Vagina (tissue), 2 donors: ENCODE measurements around the gene SETD4. TPM values are rescaled to one million over a fixed set of nuclear protein-coding genes. Genes with fewer than 3 reads are reported as not detected.

Experiments used
- DNase-seq, 2 donors: peaks; one replicate each; pipeline ENCODE4 v3.0.0-alpha.2; 2017; ENCODE audit errors: extremely low spot score in 2 of 2
- H3K27ac ChIP-seq: fragments of 200-600 bp; sonication (generic); one replicate; pipeline ENCODE4 v1.5.1; 2019
- H3K27me3 ChIP-seq: fragments of 200-600 bp; sonication (generic); one replicate; pipeline ENCODE4 v1.5.1; 2019
- H3K36me3 ChIP-seq, 2 donors: fragments of 200-600 bp; sonication (generic); one replicate each; pipeline ENCODE4 v1.5.1; 2017 to 2019
- H3K4me1 ChIP-seq: fragments of 200-600 bp; sonication (generic); one replicate; pipeline ENCODE4 v1.5.1; 2019
- H3K4me3 ChIP-seq, 2 donors: fragments of 200-600 bp; sonication (generic); 1 replicate in 1 of 2; 2 replicates in 1 of 2; pipeline ENCODE4 v1.5.1; 2016 to 2019
- H3K9me3 ChIP-seq: fragments of 200-600 bp; sonication (generic); one replicate; pipeline ENCODE4 v1.5.1; 2019
- POLR2A ChIP-seq, 2 donors: fragments of 450-650 bp; IDR thresholded peaks; one replicate each; pipeline ENCODE4 v1.6.1; 2017; ENCODE audit warnings: antibody characterized with exemption in 2 of 2, mild to moderate bottlenecking in 2 of 2, moderate library complexity in 2 of 2
- POLR2AphosphoS5 ChIP-seq, 2 donors: sonication (generic); formaldehyde crosslinking; IDR thresholded peaks; one replicate each; pipeline ENCODE4 v1.9.0; 2017; ENCODE audit warnings: antibody characterized with exemption in 2 of 2, mild to moderate bottlenecking in 2 of 2, low read depth in 1 of 2; ENCODE audit not compliant: insufficient read depth in 1 of 2
- intact Hi-C: fragments of 100-400 bp; cut with DNase I; formaldehyde crosslinking; loops from one replicate; pipeline ENCODE4 v1.15.1; 2023
- total RNA-seq: library from RNA; depleted of rRNA; stranded (reverse); fragments of >200 nt; gene quantifications from one replicate; pipeline ENCODE4 v1.2.3, GENCODE V29; 2016
- TF ChIP-seq, protein P1 (sequence below), 3 experiments: fragments of 450-650 bp in 2 of 3; fragments of 200-600 bp in 1 of 3; sonication (generic) in 1 of 3; IDR thresholded peaks; one replicate each; pipeline ENCODE4 v1.5.1; 2017 to 2019; ENCODE audit warnings: antibody characterized with exemption in 3 of 3, mild to moderate bottlenecking in 2 of 3, moderate library complexity in 2 of 3

Gene SETD4
- total RNA-seq, 1 donor from 2014 or later = 28.7 TPM

- no peaks in the 10 kb centered on the region for H3K4me1 ChIP-seq
- H3K27me3 ChIP-seq = no peaks in the 10 kb centered on the region
- no peak for DNase-seq
- peaks cover 0 to 68% of the 10 kb centered on the region in 2 donors for H3K36me3 ChIP-seq
- no peak overlapping the region for H3K4me3 ChIP-seq
- no peaks in the 10 kb centered on the region for H3K9me3 ChIP-seq
- no peak overlapping the region for H3K27ac ChIP-seq
- intact Hi-C loops = no loop called here
- TF ChIP-seq POLR2AphosphoS5 (IDR thresholded peaks at IDR 0.05; ENCODE audit: insufficient read depth in 1 of 2, low read depth in 1 of 2) (no peak), POLR2A (IDR thresholded peaks at IDR 0.05) (no peak)
Observed at GRCh38 chr21:36039861-36040260, 20.5 kb downstream of the SETD4 start.

GRCh38 chr21:36038701-36039497 is 21.4 kb downstream of the SETD4 start:
- H3K27me3 ChIP-seq = no peaks in the 10 kb centered on the region
- H3K9me3 ChIP-seq = no peaks in the 10 kb centered on the region
- H3K4me1 ChIP-seq = no peaks in the 10 kb centered on the region
- TF ChIP-seq, protein P1, sequence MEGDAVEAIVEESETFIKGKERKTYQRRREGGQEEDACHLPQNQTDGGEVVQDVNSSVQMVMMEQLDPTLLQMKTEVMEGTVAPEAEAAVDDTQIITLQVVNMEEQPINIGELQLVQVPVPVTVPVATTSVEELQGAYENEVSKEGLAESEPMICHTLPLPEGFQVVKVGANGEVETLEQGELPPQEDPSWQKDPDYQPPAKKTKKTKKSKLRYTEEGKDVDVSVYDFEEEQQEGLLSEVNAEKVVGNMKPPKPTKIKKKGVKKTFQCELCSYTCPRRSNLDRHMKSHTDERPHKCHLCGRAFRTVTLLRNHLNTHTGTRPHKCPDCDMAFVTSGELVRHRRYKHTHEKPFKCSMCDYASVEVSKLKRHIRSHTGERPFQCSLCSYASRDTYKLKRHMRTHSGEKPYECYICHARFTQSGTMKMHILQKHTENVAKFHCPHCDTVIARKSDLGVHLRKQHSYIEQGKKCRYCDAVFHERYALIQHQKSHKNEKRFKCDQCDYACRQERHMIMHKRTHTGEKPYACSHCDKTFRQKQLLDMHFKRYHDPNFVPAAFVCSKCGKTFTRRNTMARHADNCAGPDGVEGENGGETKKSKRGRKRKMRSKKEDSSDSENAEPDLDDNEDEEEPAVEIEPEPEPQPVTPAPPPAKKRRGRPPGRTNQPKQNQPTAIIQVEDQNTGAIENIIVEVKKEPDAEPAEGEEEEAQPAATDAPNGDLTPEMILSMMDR (IDR thresholded peaks at IDR 0.05) = no peak
- TF ChIP-seq POLR2A (IDR thresholded peaks at IDR 0.05) (no peak), POLR2AphosphoS5 (IDR thresholded peaks at IDR 0.05; ENCODE audit: insufficient read depth in 1 of 2, low read depth in 1 of 2) (no peak)
- intact Hi-C loops = no loop called here
- H3K36me3 ChIP-seq = peaks cover 0 to 68% of the 10 kb centered on the region in 2 donors
- H3K4me3 ChIP-seq = no peak overlapping the region
- no peak for DNase-seq
- no peak overlapping the region for H3K27ac ChIP-seq

- TF ChIP-seq POLR2A (IDR thresholded peaks at IDR 0.05) = no peak
- TF ChIP-seq, protein P1 (IDR thresholded peaks at IDR 0.05) = no peak
- TF ChIP-seq POLR2AphosphoS5 (IDR thresholded peaks at IDR 0.05; ENCODE audit: insufficient read depth in 1 of 2, low read depth in 1 of 2) = no peak
- DNase-seq = no peak
- H3K36me3 ChIP-seq = peaks cover 0 to 52% of the 10 kb centered on the region in 2 donors
- no peak overlapping the region for H3K4me3 ChIP-seq
- no peaks in the 10 kb centered on the region for H3K27me3 ChIP-seq
- H3K27ac ChIP-seq = no peak overlapping the region
- no peaks in the 10 kb centered on the region for H3K4me1 ChIP-seq
- intact Hi-C loops = no loop called here
- H3K9me3 ChIP-seq = no peaks in the 10 kb centered on the region
Observed at GRCh38 chr21:36035381-36035791, 24.9 kb downstream of the SETD4 start.

DNA sequence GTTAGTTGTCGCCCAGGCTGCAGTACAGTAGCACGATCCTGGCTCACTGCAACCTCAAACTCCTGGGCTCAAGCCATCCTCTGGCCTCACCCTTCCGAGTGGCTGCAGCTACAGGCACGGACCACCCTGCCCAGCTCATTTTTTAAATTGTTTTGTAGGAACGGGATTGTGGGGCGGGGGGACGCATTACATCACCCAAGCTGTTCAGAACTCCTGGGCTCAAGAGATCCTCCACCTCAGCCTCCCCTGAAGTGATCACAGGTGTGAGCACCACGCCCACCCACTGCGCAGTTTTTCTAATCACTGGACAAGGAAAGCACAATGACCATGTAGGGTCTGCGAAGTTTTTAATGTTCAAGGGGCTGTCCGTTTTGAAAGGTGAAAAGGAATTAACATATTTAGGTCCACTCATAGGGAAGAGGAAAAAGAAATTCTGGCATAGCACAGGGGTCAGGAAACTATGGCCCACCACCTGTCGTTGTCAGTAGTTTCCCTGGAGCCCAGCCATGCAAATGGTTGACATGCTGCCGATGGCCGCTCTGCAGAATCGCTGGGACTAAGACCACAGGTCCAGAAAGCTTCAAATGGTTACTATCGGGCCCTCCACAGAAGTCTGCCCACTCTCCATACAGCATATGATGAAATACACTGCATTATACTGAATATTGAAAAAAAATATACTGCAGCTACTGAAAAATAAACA is 26.0 kb downstream of the SETD4 start:
- TF ChIP-seq POLR2A (IDR thresholded peaks at IDR 0.05) (no peak), POLR2AphosphoS5 (IDR thresholded peaks at IDR 0.05; ENCODE audit: insufficient read depth in 1 of 2, low read depth in 1 of 2) (no peak)
- TF ChIP-seq, protein P1 (IDR thresholded peaks at IDR 0.05) = no peak
- no peaks in the 10 kb centered on the region for H3K9me3 ChIP-seq
- no peak for DNase-seq
- H3K4me3 ChIP-seq = no peak overlapping the region
- no peak overlapping the region for H3K27ac ChIP-seq
- peaks cover 0 to 44% of the 10 kb centered on the region in 2 donors for H3K36me3 ChIP-seq
- H3K4me1 ChIP-seq = no peaks in the 10 kb centered on the region
- intact Hi-C loops = no loop called here
- H3K27me3 ChIP-seq = no peaks in the 10 kb centered on the region

GRCh38 chr21:36032647-36033406 is 27.5 kb downstream of the SETD4 start:
- intact Hi-C loops = no loop called here
- H3K4me1 ChIP-seq = no peaks in the 10 kb centered on the region
- TF ChIP-seq, protein P1 (IDR thresholded peaks at IDR 0.05) = no peak
- no peak for TF ChIP-seq POLR2AphosphoS5 (IDR thresholded peaks at IDR 0.05; ENCODE audit: insufficient read depth in 1 of 2, low read depth in 1 of 2)
- no peak for TF ChIP-seq POLR2A (IDR thresholded peaks at IDR 0.05)
- no peaks in the 10 kb centered on the region for H3K9me3 ChIP-seq
- DNase-seq = no peak
- no peak overlapping the region for H3K27ac ChIP-seq
- no peak overlapping the region for H3K4me3 ChIP-seq
- no peaks in the 10 kb centered on the region for H3K27me3 ChIP-seq
- peaks cover 0 to 30% of the 10 kb centered on the region in 2 donors for H3K36me3 ChIP-seq
